LNCaP clone FGC (cell line): ENCODE measurements around the gene ELFN2.

Source experiments
- DNase-seq: peaks from one replicate; pipeline ENCODE4 v3.0.0-alpha.2; 2011; ENCODE audit warnings: low read depth
- H3K4me3 ChIP-seq: 2 replicates; pipeline ENCODE4 v1.5.1; 2011; ENCODE audit warnings: mild to moderate bottlenecking, low read depth, low read length, control low read depth
- TF ChIP-seq, protein P1 (sequence below): IDR thresholded peaks from 2 replicates; pipeline ENCODE4 v1.5.1; 2012; ENCODE audit warnings: mild to moderate bottlenecking; ENCODE audit not compliant: control insufficient read depth, insufficient read depth; ENCODE audit errors: extremely low read depth

ELFN2 gene

DNA sequence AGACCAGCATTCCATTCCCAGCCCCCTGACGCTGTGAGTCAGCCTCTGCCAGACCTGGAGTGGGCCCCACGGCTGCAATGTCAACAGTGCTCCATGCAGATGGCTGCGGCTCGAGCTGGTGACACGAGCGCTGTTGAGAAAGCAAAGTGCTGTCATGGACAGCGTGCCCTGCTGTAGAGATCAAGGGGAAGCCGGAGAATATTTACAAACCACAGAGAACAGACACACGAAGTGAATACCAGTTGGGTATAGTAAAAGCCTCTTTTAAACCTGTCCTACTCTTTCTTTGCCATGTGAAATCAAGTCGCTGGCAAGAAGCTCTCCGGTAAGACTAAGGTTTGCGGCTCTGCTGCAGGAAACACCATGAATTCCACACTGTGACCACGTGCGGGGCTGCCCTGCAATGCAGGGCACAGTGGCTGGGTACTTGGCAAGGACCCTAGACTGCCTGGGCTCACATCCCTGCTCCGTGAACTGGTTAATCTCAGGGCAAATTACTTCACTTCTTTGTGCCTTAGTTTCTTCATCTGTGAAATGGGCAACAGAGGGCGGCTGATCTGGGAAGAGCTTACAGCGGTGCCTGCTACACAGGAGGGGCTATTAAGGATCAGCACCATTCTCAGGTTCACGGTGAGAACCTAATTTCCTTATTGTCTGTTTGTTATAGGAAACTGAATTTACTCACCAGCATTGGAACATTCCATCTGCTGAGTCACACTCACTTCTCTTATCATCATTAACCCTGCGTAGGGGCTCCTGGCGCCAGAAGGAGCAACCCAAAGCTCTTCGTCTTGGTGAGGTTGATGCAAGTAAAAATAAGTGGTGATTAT is 27.8 kb upstream of the ELFN2 start:
- TF ChIP-seq, protein P1, sequence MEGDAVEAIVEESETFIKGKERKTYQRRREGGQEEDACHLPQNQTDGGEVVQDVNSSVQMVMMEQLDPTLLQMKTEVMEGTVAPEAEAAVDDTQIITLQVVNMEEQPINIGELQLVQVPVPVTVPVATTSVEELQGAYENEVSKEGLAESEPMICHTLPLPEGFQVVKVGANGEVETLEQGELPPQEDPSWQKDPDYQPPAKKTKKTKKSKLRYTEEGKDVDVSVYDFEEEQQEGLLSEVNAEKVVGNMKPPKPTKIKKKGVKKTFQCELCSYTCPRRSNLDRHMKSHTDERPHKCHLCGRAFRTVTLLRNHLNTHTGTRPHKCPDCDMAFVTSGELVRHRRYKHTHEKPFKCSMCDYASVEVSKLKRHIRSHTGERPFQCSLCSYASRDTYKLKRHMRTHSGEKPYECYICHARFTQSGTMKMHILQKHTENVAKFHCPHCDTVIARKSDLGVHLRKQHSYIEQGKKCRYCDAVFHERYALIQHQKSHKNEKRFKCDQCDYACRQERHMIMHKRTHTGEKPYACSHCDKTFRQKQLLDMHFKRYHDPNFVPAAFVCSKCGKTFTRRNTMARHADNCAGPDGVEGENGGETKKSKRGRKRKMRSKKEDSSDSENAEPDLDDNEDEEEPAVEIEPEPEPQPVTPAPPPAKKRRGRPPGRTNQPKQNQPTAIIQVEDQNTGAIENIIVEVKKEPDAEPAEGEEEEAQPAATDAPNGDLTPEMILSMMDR: no peak
- no peak overlapping the region for H3K4me3 ChIP-seq
- DNase-seq: no peak

DNA sequence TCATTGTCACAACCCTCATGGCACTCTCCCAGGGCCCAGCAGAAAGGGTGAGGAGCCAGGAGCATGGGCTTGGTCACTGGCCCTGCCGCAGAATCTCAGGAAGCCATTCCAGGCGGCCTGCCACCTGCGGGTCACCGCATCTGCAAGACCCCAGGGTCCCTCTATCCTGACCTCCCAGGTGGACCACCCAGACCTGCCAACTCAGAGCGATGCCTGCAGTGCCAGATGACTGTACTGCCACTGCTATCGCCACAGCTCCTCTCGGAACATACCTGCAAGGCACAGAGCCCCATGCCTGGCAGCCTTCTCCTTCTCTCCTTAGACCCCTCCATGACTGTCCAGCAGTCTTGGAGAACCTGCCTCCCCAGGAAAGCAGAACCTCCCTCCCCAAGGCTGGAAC is 26.4 kb upstream of the ELFN2 start:
- TF ChIP-seq, protein P1: no peak
- DNase-seq: no peak
- H3K4me3 ChIP-seq: no peak overlapping the region

DNA sequence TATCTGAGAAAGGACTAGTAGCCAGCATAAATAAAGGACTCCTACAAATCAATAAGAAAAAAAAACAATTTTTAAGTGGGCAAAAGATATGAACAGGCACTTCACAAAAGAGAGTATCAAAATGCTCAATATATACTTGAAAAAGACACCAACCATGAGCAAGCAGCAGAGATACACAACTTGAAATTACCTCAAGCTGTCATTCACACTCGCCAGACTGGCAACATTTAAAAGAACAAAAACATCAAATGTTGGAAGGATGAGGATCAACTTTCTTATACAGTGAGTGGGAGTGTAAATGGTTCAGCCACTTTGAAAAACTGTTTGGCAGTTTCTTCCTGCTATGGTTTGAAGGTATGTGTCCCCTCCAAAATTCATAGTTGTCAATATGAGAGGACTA is 23.9 kb upstream of the ELFN2 start:
- DNase-seq: no peak
- TF ChIP-seq, protein P1: no peak
- H3K4me3 ChIP-seq: no peak overlapping the region

DNA sequence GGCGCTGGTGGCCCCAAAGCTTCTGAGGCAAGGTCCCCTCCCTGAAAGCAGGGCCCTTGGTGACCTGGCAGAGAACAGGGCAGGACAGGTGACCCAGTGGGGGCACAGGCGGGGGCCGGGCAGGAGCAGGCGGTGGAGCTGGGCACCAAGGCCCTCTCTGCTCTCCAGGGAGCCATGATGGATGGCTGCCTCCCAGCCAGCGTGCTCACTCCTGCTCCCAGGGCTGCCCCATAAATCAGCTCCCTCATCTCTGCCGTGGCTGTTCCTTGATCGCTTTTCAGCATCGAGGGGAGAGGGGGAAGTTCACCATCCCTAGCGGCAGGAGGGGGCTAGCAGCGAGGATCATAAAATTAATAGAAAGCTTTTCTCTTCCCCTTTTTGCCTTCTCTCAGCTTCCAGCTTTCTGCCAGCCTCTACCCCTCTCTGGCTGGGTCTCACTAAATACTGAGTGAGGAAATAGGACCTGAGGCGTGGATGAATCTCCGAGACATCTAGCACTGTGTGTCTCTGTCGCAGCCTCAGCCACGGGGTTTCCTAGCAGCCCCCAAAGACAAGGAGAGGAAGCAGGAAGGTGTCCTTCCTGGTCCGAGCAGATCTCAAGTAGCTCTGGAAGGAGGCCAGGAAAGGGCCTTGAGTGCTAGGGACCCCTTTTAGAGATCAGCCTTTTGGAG is 22.2 kb upstream of the ELFN2 start:
- no peak for DNase-seq

DNA sequence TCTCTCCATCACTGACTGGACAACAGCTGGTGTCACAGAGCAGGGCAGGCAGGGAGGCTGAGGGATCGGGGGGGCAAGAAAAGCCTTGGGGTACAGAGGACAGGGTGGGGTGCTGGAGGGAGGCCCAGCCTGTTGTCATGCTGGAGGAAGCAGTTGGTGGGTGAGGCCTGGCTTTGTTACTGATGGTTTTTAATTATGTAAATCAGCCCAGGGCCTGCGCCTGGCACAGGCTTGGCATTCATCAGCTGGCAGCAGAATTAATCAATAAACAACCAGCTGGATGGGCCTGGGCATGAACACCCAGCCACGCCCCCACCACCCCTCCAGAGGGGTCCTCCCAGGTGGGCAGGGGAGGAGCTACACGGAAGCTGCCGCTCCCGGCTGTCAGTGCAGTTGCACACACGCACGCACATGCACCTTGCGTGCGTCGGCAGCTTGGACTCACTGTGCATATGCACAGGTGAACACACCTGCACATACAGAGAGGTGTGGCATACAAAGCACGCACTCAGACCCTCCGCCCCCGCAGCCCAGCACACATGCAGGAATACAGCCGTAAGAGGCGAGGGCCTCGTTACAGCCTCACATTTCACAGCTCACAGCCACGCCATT is 21.3 kb upstream of the ELFN2 start:
- no peak for DNase-seq
- TF ChIP-seq, protein P1: no peak
- H3K4me3 ChIP-seq: no peak overlapping the region

More for the DNA sequence above, 22.2 kb upstream of the ELFN2 start:
- TF ChIP-seq, protein P1: no peak
- no peak overlapping the region for H3K4me3 ChIP-seq

DNA sequence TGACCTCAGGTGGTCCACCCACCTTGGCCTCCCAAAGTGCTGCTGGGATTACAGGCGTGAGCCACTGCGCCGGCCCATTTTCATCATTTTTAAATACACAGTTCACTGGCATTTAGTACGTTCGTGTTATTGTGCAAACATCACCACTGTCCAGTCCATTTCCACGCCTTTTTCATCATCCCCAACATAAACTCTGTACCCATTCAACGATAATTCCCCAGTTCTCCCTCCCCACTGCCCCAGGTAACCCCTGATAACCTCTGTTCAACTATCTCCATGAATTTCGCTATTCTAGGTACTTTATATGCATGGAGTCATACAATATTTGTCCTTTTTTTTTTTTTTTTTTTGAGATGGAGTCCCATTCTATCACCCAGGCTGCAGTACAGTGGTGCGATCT is 18.2 kb upstream of the ELFN2 start:
- no peak for DNase-seq
- no peak overlapping the region for H3K4me3 ChIP-seq
- TF ChIP-seq, protein P1: no peak
